ENCODE measurements around the gene PNPLA8. TPM values are rescaled to one million over a fixed set of nuclear protein-coding genes. Genes with fewer than 3 reads are reported as not detected.

The PNPLA8 gene
- total and polyA plus RNA-seq, 2 donors (not counting 1 experiment from before 2014, with no cell fraction given) = 12.3 to 57.3 TPM

DNA sequence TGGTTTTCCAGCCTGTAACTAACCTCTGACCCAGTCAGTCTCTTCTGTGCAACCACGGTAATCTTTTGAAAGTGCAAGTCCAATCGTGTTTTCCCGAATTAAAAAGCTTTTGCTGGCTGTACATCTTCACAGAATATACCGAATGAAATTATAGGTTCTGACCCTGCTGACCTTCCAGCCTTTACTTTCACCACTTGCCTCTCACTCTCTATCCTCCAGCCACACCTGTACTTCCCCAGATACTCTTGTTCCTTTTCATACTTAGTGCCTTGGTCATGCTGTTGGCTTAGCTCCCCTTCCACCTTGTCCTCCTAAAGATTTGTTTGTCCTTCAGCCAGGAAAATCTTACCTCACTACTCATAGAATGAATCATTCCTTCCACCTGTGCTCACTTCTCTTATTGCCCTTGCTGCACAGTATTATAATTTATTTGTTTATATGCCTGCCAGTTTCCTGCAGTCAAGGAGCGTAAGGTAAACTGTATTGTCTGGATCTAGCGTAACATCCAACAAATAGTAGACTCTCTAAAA, 2.3 kb upstream of the PNPLA8 start:
- peak overlapping the region; percentile 33 for H3K4me3 Mint-ChIP-seq
- ATAC-seq (ENCODE audit: low read depth) = no peak
- intact Hi-C loops (cut with micrococcal nuclease) = loop anchor here (5.0 kb wide), 1 partner anchor 786 kb away; the partner anchor contains the start of gene CBLL1
- no peaks in the 10 kb centered on the region for H3K9me3 Mint-ChIP-seq (ENCODE audit: insufficient read depth)
- no peak for DNase-seq
- no peak overlapping the region for H3K9ac ChIP-seq (ENCODE audit: low read length)
- CTCF ChIA-PET = no interaction called here
- POLR2A ChIA-PET = interaction anchor here (0.9 to 1.1 kb wide), 2 partner anchors 25 to 41 kb away, joined by 3 read pairs; no protein-coding TSS in a partner anchor
- no peak overlapping the region for H3K4me3 ChIP-seq (ENCODE audit: control extremely low read depth in 1 of 5, extremely low read depth in 1 of 5, insufficient read depth in 1 of 5, low read depth in 2 of 5, low read length in 4 of 5)
- peaks cover 27 to 30% of the 10 kb centered on the region in 2 donors for H3K4me1 ChIP-seq (ENCODE audit: control insufficient read depth in 2 of 2, insufficient read depth in 2 of 2, low read length in 2 of 2)
- no peak overlapping the region for H2AFZ ChIP-seq (ENCODE audit: insufficient read depth, low read depth, low read length, poor library complexity, severe bottlenecking)
- no peak overlapping the region for H3K27ac ChIP-seq (ENCODE audit: low read length in 2 of 2)
- H3K27me3 Mint-ChIP-seq = no peaks in the 10 kb centered on the region
- H3K27me3 ChIP-seq (replicated peaks in 1 of 4; ENCODE audit: control extremely low read depth in 1 of 4, control insufficient read depth in 3 of 4, insufficient read depth in 4 of 4, low read length in 3 of 4) = no peaks in the 10 kb centered on the region
- peaks cover 27% of the 10 kb centered on the region for H3K4me1 Mint-ChIP-seq
- TF ChIP-seq, protein P1, sequence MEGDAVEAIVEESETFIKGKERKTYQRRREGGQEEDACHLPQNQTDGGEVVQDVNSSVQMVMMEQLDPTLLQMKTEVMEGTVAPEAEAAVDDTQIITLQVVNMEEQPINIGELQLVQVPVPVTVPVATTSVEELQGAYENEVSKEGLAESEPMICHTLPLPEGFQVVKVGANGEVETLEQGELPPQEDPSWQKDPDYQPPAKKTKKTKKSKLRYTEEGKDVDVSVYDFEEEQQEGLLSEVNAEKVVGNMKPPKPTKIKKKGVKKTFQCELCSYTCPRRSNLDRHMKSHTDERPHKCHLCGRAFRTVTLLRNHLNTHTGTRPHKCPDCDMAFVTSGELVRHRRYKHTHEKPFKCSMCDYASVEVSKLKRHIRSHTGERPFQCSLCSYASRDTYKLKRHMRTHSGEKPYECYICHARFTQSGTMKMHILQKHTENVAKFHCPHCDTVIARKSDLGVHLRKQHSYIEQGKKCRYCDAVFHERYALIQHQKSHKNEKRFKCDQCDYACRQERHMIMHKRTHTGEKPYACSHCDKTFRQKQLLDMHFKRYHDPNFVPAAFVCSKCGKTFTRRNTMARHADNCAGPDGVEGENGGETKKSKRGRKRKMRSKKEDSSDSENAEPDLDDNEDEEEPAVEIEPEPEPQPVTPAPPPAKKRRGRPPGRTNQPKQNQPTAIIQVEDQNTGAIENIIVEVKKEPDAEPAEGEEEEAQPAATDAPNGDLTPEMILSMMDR (IDR thresholded peaks at IDR 0.05) = no peak
- TF ChIP-seq EZH2 (IDR thresholded peaks at IDR 0.05; ENCODE audit: borderline replicate concordance, insufficient read depth, low read depth, low read length, poor library complexity, severe bottlenecking) = no peak
- H3K4me2 ChIP-seq (replicated peaks; ENCODE audit: low read depth, low read length, poor library complexity, severe bottlenecking) = no peak overlapping the region
- H3K79me2 ChIP-seq (ENCODE audit: control insufficient read depth, insufficient read depth, low read length) = peaks cover 26% of the 10 kb centered on the region
- 95% methylated on average over 4 of the region's 6 CpGs for WGBS (ENCODE audit: insufficient coverage)
- no peaks in the 10 kb centered on the region for H3K36me3 ChIP-seq (replicated peaks in 1 of 2; ENCODE audit: control extremely low read depth in 1 of 2, control insufficient read depth in 1 of 2, extremely low read depth in 1 of 2, insufficient read depth in 2 of 2, low read length in 1 of 2)
- H3K9me3 ChIP-seq (ENCODE audit: control extremely low read depth in 1 of 3, control insufficient read depth in 2 of 3, insufficient read depth in 1 of 3, low read length in 2 of 3) = no peaks in the 10 kb centered on the region
- peaks cover 10% of the 10 kb centered on the region for H4K20me1 ChIP-seq (ENCODE audit: control insufficient read depth, insufficient read depth, low read length, poor library complexity, severe bottlenecking)
- H3K27ac Mint-ChIP-seq = peak overlapping the region; percentile 3

DNA sequence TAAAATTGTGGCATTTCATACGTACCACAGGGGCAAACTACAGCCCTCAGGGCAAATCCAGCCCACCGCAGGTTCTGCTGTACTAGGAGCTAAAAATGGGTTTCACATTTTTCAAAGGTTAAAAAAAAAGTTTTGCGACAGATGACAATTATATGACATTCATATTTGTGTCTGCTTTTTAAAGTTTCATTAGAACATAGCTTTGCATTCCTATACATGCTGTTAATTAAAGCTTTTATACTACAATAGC, 758 bp upstream of the PNPLA8 start:
- no peak for ATAC-seq (ENCODE audit: low read depth)
- POLR2A ChIA-PET = interaction anchor here (1.7 to 3.4 kb wide), 5 partner anchors 23 to 1358 kb away, joined by 4 to 58 read pairs (median 19); partner anchors contain the start of genes DNAJB9, HBP1 and THAP5
- DNase-seq = no peak
- Histone ChIP-seq H3K4me1 (ENCODE audit: control insufficient read depth in 2 of 2, insufficient read depth in 2 of 2, low read length in 2 of 2) (peaks cover 34 to 37% of the 10 kb centered on the region in 2 donors), H3K79me2 (ENCODE audit: control insufficient read depth, insufficient read depth, low read length) (peaks cover 41% of the 10 kb centered on the region), H3K27me3 (replicated peaks in 1 of 4; ENCODE audit: control extremely low read depth in 1 of 4, control insufficient read depth in 3 of 4, insufficient read depth in 4 of 4, low read length in 3 of 4) (no peaks in the 10 kb centered on the region), H3K9ac (ENCODE audit: low read length) (peak overlapping the region; percentile 89), H3K4me2 (replicated peaks; ENCODE audit: low read depth, low read length, poor library complexity, severe bottlenecking) (peak overlapping the region; percentile 83), H2AFZ (ENCODE audit: insufficient read depth, low read depth, low read length, poor library complexity, severe bottlenecking) (peak overlapping the region; percentile 90), H3K4me3 (ENCODE audit: control extremely low read depth in 1 of 5, extremely low read depth in 1 of 5, insufficient read depth in 1 of 5, low read depth in 2 of 5, low read length in 4 of 5) (peak overlapping the region; percentile 76 to 97 (median 91)), H3K27ac (ENCODE audit: low read length in 2 of 2) (peak overlapping the region; percentile 94 to 97), H4K20me1 (ENCODE audit: control insufficient read depth, insufficient read depth, low read length, poor library complexity, severe bottlenecking) (peaks cover 23% of the 10 kb centered on the region), H3K36me3 (replicated peaks in 1 of 2; ENCODE audit: control extremely low read depth in 1 of 2, control insufficient read depth in 1 of 2, extremely low read depth in 1 of 2, insufficient read depth in 2 of 2, low read length in 1 of 2) (no peaks in the 10 kb centered on the region), H3K9me3 (ENCODE audit: control extremely low read depth in 1 of 3, control insufficient read depth in 2 of 3, insufficient read depth in 1 of 3, low read length in 2 of 3) (no peaks in the 10 kb centered on the region)
- H3K27me3 Mint-ChIP-seq = no peaks in the 10 kb centered on the region
- no CpG with 5 or more reads among the region's 3 CpGs for WGBS (ENCODE audit: insufficient coverage)
- CTCF ChIA-PET = interaction anchor here (0.7 to 5.4 kb wide), 7 partner anchors 17 to 43 kb away, joined by 3 to 44 read pairs (median 10); partner anchors contain the start of genes DNAJB9 and THAP5
- TF ChIP-seq, protein P1 (IDR thresholded peaks at IDR 0.05) = no peak
- no peak for TF ChIP-seq EZH2 (IDR thresholded peaks at IDR 0.05; ENCODE audit: borderline replicate concordance, insufficient read depth, low read depth, low read length, poor library complexity, severe bottlenecking)
- H3K27ac Mint-ChIP-seq = peak overlapping the region; percentile 99
- H3K9me3 Mint-ChIP-seq (ENCODE audit: insufficient read depth) = no peaks in the 10 kb centered on the region
- intact Hi-C loops (cut with micrococcal nuclease) = loop anchor here (1.0 to 5.0 kb wide), 4 partner anchors 23 to 784 kb away; partner anchors contain the start of genes CBLL1, DNAJB9 and THAP5
- H3K4me1 Mint-ChIP-seq = peaks cover 41% of the 10 kb centered on the region
- peak overlapping the region; percentile 99 for H3K4me3 Mint-ChIP-seq

Data from B cell (primary cell).